Activated T-helper 9 cell treated with anti-CD3 and anti-CD28 coated beads, Interleukin-2, amount 50 U/mL, for 16 hours (primary cell): ENCODE data around the gene POLG.
"Not testable (repeated sequence)": the region's sequence is repeated elsewhere in the genome, so short reads cannot be mapped to it uniquely, and the experiment has no call there.

Experiments used
- DNase-seq: peaks from one replicate; pipeline ENCODE4 v3.0.0-alpha.2; 2020; ENCODE audit warnings: low read depth

Gene POLG

DNA sequence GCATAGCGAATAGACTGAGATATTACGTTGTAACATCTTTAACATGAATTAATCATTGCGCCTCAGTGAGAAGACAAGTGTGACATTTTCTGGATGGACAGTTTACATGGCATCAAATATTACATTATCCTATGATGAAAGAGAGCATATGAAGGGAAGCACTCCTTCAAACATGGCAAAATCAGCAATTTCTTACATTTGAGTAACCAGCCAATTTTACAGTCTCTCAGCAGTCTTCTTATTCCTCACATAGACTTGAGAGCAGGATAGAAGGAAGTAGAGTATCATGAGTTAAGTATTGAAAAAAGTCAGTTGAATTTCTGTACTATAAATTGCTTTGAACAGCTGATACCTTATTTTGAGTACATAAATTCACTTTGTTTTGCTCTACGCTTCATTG is 52.0 kb downstream of the POLG start:
- no peak for DNase-seq

GRCh38 chr15:89278307-89278706 is 56.3 kb downstream of the POLG start:
- DNase-seq: no peak

GRCh38 chr15:89277281-89277680 is 57.3 kb downstream of the POLG start:
- not testable (repeated sequence) for DNase-seq
